Kasumi-1 (cell line): ENCODE data around the gene MARK3.
"Not testable (repeated sequence)": the region's sequence is repeated elsewhere in the genome, so short reads cannot be mapped to it uniquely, and the experiment has no call there.

Experiments used
- DNase-seq, 2 experiments: peaks; one replicate each; lab custom pipeline; 2025; lab: John Stamatoyannopoulos, UW

MARK3 gene

DNA sequence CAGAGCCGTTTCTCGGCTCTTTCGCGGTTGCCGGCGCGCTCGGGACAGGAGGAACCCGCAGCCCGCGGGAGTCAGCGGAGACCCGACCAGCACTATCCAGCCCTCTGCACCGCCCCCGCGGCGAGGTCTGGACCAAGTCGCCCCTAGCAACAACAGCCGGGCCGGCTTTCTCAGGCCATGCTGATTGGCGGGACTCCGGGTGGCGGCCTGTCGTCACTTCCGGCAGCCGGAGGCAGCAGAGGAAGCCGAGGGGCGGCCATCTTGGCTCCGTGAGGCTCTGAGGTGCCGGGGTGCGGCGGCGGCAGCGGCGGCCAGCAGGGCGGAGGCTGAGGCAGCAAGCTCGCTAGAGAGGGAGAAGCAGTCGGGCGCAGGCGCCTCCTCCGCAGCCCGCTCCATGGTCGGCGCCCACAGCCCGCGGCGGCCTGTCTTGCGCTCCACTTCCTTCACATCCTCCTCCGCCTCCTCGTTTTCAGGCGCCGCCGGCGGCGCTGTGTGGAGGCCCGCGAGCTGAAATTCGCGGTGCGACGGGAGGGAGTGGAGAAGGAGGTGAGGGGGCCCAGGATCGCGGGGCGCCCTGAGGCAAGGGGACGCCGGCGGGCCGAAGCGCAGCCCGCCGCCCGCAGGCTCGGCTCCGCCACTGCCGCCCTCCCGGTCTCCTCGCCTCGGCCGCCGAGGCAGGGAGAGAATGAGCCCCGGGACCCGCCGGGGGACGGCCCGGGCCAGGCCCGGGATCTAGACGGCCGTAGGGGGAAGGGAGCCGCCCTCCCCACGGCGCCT, at the start of gene MARK3:
Gene MARK3 (plus strand): TSS at position 264 of the 777 bp plus-strand sequence. CDS start 615 bp downstream, outside the sequence.
- peak; percentile 92 to 93 for DNase-seq

DNA sequence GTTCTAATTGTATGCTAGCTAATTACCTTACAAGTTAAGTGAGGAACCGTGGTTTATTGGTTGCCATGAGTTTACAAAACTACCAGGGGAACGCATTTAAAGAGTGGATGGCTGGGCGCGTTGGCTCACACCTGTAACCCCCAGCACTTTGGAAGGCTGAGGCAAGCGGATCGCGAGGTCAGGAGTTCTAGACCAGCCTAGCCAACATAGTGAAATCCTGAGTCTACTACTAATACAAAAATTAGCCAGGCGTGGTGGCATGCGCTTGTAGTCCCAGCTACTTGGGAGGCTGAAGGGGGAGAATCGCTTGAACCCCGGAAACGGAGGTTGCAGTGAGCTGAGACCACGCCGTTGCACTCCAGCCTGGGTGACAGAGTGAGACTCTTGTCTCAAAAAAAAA, 49.0 kb upstream of the MARK3 start:
- DNase-seq = no peak

DNA sequence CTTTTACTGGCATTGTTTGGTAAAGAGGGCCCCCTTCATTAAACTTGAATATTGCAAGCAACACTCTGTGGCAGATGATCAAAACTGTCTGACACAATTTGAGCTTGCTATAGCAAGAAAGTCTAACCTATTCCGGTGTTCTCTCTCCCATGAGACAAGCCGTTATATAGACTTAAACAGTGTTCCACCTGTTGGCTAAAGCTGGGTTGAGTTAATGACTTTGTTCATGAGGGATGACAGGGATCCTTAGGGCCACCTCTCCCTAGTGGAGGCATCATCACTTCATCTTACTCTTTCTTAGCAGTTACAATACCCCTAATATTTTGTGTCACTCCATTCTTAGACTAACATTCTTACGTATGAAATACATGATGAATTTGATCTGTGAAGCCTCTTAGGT, 47.4 kb upstream of the MARK3 start:
- no peak for DNase-seq

GRCh38 chr14:103339561-103339960, 45.7 kb upstream of the MARK3 start:
- DNase-seq = no peak

DNA sequence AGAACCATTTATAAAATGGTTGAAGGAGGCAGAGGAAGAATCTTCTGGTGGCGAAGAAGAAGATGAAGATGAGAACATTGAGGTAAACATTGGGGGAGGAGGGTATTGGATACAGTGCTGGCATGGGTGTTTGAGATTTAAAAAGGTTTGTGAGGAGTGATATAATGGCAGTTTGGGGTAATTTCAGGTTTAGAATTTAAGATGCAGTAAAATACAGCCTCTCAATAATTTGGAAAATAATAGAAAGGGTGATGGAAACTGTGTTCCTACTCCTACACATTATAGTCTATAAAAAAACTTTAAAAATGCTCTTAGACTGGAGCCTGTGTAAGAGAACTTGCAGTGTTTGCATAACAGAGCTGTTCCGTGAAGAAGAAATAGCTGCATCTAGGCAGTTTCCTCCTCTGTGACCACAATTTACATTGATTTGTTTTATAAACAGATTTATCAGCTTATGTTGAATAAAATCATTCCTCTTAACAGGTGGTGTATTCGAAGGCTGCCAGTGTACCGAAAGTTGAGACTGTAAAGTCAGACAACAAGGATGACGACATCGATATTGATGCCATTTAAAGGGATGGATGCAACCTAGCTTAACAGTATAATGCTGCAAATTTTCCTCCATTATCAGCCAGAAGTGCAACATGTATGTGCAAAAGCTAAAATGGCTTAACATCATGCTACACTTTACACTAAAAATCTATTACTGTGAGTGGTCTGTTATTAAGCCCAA, 44.6 kb upstream of the MARK3 start:
- no peak for DNase-seq

- DNase-seq = no peak
Observed at GRCh38 chr14:103341250-103342129, 43.7 kb upstream of the MARK3 start.

DNA sequence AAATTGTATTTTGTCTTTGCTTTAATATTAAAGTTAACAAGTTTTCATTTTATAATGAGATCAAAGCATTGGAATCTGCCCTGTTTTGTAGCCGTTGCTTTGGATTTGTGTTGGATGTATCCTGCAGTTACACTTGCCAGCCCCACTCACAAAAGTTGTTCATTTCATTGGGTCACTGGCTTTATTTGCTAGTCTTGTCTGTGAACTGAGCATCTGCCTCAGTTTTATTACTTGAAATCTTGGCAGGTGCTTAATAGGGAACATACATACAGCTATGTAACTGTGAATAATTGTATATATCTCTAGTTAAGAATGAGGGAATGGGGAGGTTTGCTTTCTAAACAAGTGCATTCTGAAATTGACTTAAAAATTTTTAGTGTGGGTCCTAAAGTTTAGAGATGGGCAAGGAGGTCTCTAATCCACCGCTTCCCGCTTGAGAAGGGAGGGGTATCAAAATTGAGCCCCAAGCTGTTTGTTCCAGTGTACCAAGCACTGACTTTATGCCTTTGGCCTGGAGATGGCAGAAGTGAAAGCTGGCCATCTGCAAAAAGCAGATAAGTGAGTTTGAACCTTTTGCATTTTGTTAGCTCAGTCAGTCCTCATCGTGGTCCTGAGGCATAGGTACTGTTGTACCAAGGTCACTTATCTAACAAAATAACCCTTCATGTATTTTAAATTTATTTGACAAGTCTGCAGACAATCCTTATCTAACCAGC, 41.9 kb upstream of the MARK3 start:
- no peak for DNase-seq

- DNase-seq = no peak
Observed at GRCh38 chr14:103343905-103344797, 41.1 kb upstream of the MARK3 start.

GRCh38 chr14:103346286-103346685, 38.9 kb upstream of the MARK3 start:
- DNase-seq = no peak

DNA sequence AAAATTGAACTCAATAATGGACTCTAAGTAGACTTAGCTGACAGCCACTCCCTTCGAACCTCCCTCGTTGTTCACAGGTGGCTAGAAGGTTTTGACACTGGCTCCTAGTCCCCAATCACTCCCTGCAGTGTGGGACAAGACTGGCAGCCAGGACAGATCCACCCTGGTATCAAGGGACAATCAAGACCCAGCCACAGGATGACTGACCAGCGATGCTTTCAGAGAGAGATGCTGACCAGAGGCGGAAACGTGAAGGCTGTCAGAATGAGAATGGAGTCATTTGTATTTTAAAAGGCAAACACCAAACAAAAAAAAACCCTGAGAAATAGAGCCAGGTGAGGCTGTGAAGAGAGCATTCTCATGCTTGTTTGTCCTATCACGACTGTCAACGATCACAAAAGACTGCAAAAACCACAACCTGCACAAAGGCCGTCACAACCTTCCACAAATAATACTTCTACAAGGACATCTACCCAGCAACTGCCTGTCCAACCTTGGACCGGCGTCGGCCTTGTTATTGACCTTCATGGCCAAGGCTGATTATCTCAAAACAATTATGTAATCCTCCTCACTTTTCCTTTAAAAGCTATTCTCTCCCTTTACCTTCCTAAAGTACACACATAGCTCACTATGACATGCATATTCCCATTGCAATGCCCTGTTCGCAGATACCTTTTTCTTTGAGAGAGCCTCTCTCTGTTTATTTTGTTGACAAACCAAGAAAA, 38.0 kb upstream of the MARK3 start:
- no peak for DNase-seq

DNA sequence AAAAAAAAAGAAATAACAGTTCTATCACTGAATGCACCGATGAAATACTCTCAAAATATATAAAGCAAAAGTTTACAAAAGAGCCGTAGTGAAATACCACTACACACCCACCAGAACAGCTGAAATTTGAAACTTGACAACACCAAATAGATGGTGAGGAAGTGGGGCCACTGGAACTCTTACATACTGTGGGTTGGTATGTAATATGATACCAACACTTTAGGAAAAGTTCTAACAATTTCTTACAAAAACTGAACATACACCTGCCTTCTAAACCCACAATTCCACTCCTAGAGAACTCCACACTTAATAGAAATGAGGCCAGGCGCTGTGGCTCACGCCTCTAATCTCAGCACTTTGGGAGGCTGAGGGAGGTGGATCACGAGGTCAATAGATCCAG, 37.1 kb upstream of the MARK3 start:
- peak; percentile 29 to 40 for DNase-seq

DNA sequence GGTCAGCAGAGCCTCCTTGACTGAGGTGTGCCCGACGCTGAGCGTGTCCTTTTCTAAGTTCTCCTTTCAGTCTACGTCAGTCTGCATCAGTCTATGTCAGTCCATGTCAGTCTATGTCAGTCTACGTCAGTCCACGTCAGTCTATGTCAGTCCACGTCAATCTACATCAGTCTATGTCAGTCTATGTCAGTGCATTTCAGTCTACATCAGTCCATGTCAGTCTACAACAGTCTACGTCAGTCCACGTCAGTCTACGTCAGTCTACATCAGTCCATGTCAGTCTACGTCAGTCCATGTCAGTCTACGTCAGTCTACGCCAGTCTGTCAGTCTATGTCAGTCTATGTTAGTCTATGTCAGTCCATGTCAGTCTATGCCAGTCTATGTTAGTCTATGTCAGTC, 35.2 kb upstream of the MARK3 start:
- no peak for DNase-seq

DNA sequence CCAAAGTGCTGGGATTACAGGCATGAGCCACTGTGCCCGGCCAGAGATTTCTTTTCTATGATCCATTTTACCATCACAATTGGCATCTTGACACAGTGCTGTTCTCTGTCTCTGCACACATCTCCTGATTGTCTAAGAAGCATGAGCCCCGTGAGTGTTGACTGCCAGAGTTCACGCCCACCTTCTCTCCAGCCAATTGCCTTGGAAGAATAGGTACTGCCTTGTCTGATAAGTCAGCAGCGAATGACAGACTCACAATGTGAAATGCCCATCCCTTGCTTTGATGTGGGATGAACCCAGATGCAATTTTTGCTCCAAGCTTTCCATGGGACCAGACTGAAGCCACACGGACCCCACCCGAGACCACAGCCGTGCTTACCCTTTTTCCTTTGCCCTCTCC, 31.9 kb upstream of the MARK3 start:
- no peak for DNase-seq

DNA sequence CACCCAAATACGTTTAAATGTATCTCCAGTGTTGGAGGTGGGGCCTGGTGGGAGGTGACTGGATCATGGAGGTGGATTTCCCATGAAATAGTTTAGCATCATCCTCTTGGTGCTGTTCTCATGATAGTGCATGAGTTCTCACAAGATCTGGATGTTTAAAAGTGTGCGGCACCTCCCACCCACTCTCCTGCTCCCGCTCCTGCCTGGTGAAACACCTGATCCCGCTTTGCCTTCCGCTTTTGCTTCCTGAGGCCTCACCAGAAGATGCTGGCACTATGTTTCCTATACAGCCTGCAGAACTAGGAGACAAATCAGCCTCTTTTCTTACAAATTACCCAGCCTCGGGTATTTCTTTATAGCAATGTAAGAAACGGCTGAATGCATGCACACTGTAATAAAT, 31.1 kb upstream of the MARK3 start:
- DNase-seq = no peak

DNA sequence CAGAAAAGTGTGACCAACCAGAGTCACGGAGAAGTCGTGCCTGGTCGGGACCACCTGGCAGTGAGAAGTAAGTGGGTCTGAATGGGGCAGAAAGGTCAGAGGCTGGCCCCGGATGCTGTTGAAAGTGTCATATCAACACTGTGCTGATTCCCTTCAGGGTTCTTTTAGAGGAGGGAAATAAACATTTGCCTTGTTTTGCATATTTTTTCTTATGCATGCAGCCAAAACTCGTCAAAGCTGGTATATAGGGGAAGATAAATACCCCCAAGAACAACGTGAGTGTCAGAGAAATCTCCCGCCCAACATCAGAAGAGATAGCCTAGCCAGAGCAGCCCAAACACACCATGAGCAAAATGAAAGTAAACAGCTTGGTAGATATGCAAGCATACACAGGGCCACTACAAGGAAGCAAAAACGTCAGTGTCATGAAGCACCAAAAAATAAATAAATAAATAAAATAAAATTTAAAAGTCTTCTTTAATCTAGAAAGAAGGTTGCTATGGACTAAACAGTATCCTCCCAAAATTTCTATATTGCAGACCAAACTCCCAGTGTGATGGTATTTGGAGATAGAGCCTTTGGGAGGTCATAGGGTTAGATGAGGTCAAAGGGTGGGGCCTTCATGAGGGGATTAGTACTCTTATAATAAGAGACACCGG, 29.1 kb upstream of the MARK3 start:
- DNase-seq = no peak

DNA sequence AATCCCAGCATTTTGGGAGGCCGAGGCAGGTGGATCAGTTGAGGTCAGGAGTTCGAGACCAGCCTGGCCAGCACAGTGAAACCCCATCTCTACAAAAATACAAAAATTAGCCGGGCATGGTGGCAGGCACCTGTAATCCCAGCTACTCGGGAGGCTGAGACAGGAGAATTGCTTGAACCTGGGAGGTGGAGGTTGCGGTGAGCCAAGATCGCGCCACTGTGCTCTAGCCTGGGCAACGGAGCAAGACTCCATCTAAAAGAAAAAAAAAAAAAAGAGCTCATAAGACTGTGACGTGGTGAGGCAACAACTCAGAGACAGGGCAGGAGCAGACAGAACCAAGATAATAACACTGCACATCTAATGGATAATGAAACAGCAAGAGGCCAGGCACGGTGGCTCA, 27.7 kb upstream of the MARK3 start:
- not testable (repeated sequence) for DNase-seq

DNA sequence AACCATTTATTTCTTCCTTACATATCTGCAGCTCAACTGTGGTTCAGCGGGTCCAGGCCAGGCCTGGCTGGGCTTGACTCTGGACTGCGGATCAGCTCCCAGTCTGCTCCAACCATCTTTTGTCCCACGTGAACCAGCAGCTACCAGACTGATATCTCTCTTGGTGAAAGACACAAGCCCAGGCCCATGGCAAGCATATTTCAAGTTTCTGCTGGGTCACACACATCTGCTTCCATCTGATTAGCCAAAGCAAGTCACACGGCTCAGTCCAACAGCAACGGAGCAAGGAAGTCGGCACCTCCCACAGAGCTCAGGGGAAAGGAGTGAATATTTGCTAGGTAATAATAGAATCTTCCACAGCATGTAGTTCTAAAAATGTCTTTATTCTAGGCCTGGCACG, 24.7 kb upstream of the MARK3 start:
- no peak for DNase-seq

- DNase-seq = no peak
Observed at GRCh38 chr14:103361867-103362266, 23.3 kb upstream of the MARK3 start.

DNA sequence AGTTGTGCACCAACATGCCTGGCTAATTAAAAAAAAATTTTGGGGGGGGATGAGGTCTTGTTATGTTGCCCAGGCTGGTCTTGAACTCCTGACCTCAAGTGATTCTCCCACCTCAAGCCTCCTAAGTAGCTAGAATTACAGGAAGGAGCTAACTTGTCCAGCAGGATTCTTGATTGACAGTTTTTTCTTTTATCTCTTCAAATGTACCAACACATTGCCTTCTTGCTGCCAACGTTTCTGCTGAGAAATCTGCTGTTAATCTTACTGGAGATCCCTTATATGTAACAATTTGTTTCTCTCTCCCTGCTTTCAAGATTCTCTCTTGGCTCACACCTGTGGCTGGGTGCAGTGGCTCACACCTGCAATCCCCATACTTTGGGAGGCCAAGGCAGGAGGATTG, 22.4 kb upstream of the MARK3 start:
- peak; percentile 18 to 25 for DNase-seq

- no peak for DNase-seq
Observed at GRCh38 chr14:103366741-103367140, 18.5 kb upstream of the MARK3 start.
